Tibial artery (tissue), 4 donors: ENCODE measurements around the gene TRIM3.
A peak's percentile ranks its signal among the peaks of the same experiment; 100 is the strongest.

Experiments
- DNase-seq, 2 donors: peaks; one replicate each; pipeline ENCODE4 v3.0.0-alpha.2; 2019
- H3K27ac ChIP-seq, 2 donors: fragments of 200-600 bp; sonication (generic) in 1 of 2; 1 replicate in 1 of 2; 2 replicates in 1 of 2; pipeline ENCODE4 v1.5.1; 2018 to 2019; ENCODE audit warnings: mild to moderate bottlenecking in 1 of 2
- H3K27me3 ChIP-seq, 2 donors: fragments of 200-600 bp; sonication (generic) in 1 of 2; one replicate each; pipeline versions ENCODE4 v1.5.1 to v1.6.0; 2016 to 2019
- H3K36me3 ChIP-seq, 3 donors: fragments of 200-600 bp; sonication (generic) in 2 of 3; one replicate each; pipeline ENCODE4 v1.5.1; 2016 to 2019; ENCODE audit warnings: mild to moderate bottlenecking in 2 of 3
- H3K4me1 ChIP-seq, 4 donors: fragments of 200-600 bp; sonication (generic) in 2 of 4; 1 replicate in 3 of 4; 2 replicates in 1 of 4; pipeline ENCODE4 v1.5.1; 2016 to 2019
- H3K4me3 ChIP-seq, 2 donors: fragments of 200-600 bp; sonication (generic) in 1 of 2; 1 replicate in 1 of 2; 2 replicates in 1 of 2; pipeline ENCODE4 v1.5.1; 2018 to 2019; ENCODE audit warnings: mild to moderate bottlenecking in 2 of 2
- H3K9me3 ChIP-seq, 3 donors: fragments of 200-600 bp; sonication (generic) in 1 of 3; one replicate each; pipeline ENCODE4 v1.5.1; 2016 to 2019
- CTCF ChIP-seq, 2 experiments: fragments of 200-600 bp in 1 of 2; fragments of 450-650 bp in 1 of 2; IDR thresholded peaks; one replicate each; pipeline ENCODE4 v1.5.1; 2017 to 2019; ENCODE audit warnings: antibody characterized with exemption in 2 of 2, mild to moderate bottlenecking in 1 of 2, moderate library complexity in 1 of 2
- intact Hi-C: fragments of 100-400 bp; cut with DNase I; formaldehyde crosslinking; loops from one replicate; pipeline ENCODE4 v1.15.0; 2023; ENCODE audit warnings: low total_unique reads

Gene TRIM3

DNA sequence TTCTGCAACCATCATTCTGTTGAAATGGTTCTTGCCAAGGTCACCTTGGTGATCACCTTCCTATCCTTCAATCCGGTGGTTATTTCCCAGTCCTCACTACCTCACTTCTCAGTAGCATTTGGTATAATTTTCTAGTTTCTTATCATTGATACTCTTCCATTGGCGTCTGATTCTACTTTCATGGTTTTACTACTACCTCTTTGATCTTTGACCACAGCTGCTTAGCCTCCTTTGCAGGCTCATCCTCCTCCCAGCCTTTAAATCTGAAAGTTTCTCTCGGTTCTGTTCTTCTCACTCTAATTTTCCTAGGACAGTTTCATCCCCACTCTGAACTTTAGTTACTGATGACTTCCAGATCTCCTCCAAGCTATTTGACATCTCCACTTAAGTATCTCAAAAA is 12.5 kb upstream of the TRIM3 start:
- Histone ChIP-seq H3K27me3 (no peaks in the 10 kb centered on the region), H3K27ac (no peak overlapping the region), H3K4me1 (peaks cover 0 to 19% (median 12%) of the 10 kb centered on the region in 4 donors), H3K4me3 (no peak overlapping the region), H3K36me3 (peaks cover 14 to 68% (median 37%) of the 10 kb centered on the region in 3 donors), H3K9me3 (no peaks in the 10 kb centered on the region)
- DNase-seq = no peak
- TF ChIP-seq CTCF (IDR thresholded peaks at IDR 0.05) = no peak
- intact Hi-C loops = no loop called here

DNA sequence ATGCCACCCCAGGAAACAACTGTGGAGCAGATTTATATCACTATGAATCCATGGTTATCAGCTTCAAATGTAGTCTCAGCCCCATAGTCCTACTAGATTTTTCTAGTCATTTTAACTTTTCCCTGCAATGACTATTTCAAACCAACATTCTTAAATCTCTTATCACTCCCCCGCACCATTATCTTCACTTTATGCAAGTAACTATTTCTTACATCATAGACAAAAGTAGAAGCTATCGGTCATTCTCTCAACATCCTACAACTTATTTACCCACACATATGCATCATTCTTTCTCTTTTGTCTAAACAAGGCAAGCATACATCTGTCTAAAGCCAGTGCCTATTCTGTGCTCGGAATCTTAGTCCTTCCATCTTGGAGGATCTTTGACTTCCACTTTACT is 11.9 kb upstream of the TRIM3 start:
- intact Hi-C loops = no loop called here
- H3K4me1 ChIP-seq = peaks cover 0 to 21% (median 15%) of the 10 kb centered on the region in 4 donors
- DNase-seq = no peak
- TF ChIP-seq CTCF (IDR thresholded peaks at IDR 0.05) = no peak
- H3K9me3 ChIP-seq = no peaks in the 10 kb centered on the region
- no peak overlapping the region for H3K27ac ChIP-seq
- peaks cover 14 to 65% (median 35%) of the 10 kb centered on the region in 3 donors for H3K36me3 ChIP-seq
- no peak overlapping the region for H3K4me3 ChIP-seq
- H3K27me3 ChIP-seq = no peaks in the 10 kb centered on the region

DNA sequence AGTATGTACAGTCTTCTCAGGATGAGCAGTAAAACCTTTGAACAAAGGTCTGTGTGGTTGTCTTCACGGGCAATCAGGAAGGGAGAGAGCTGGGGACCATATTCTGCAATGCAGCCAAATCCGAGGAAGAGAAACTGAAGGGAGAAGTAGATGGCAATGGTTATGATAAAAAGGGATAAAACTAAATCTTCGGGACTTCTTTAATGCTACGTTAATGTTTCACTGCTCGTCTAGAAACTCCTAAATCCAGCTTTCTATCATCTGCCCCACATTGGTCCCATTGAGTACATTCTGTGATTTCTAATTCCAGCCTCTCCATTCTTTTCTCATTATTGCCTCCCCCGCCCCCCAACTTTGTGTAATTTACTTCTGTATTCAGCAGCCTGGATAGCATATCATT is 9.3 kb upstream of the TRIM3 start:
- no peak for TF ChIP-seq CTCF (IDR thresholded peaks at IDR 0.05)
- peaks cover 0 to 35% (median 27%) of the 10 kb centered on the region in 4 donors for H3K4me1 ChIP-seq
- H3K4me3 ChIP-seq = no peak overlapping the region
- no peaks in the 10 kb centered on the region for H3K9me3 ChIP-seq
- peaks cover 21 to 66% (median 39%) of the 10 kb centered on the region in 3 donors for H3K36me3 ChIP-seq
- no peak overlapping the region for H3K27ac ChIP-seq
- H3K27me3 ChIP-seq = no peaks in the 10 kb centered on the region
- no peak for DNase-seq
- intact Hi-C loops = loop anchor here (5.0 kb wide), 1 partner anchor 124 kb away; no protein-coding TSS in a partner anchor

GRCh38 chr11:6482441-6482840 is 8.7 kb upstream of the TRIM3 start:
- no peak for DNase-seq
- Histone ChIP-seq H3K9me3 (no peaks in the 10 kb centered on the region), H3K4me3 (peak overlapping the region; percentile 73 to 88), H3K27me3 (no peaks in the 10 kb centered on the region), H3K27ac (peak overlapping the region; percentile 88 to 91), H3K36me3 (peaks cover 21 to 67% (median 39%) of the 10 kb centered on the region in 3 donors), H3K4me1 (peaks cover 0 to 35% (median 27%) of the 10 kb centered on the region in 4 donors)
- TF ChIP-seq CTCF (IDR thresholded peaks at IDR 0.05) = no peak
- intact Hi-C loops = loop anchor here (5.0 kb wide), 1 partner anchor 125 kb away; no protein-coding TSS in a partner anchor

- H3K4me3 ChIP-seq = peak overlapping the region; percentile 73 to 88
- peaks cover 20 to 67% (median 40%) of the 10 kb centered on the region in 3 donors for H3K36me3 ChIP-seq
- H3K27me3 ChIP-seq = no peaks in the 10 kb centered on the region
- peaks cover 0 to 35% (median 27%) of the 10 kb centered on the region in 4 donors for H3K4me1 ChIP-seq
- intact Hi-C loops = loop anchor here (5.0 kb wide), 1 partner anchor 125 kb away; no protein-coding TSS in a partner anchor
- DNase-seq = no peak
- peak overlapping the region; percentile 88 to 91 for H3K27ac ChIP-seq
- no peak for TF ChIP-seq CTCF (IDR thresholded peaks at IDR 0.05)
- no peaks in the 10 kb centered on the region for H3K9me3 ChIP-seq
Measured at GRCh38 chr11:6481924-6482275, 8.2 kb upstream of the TRIM3 start.
